Cardiac septum (tissue), 1 donor: ENCODE results near the gene ZBTB24. TPM values are rescaled to one million over a fixed set of nuclear protein-coding genes. Genes with fewer than 3 reads are reported as not detected.

Experiments
- DNase-seq: peaks from one replicate; pipeline ENCODE4 v3.0.0-alpha.2; 2020; ENCODE audit warnings: low spot score
- intact Hi-C: fragments of 100-400 bp; cut with DNase I; formaldehyde crosslinking; loops from one replicate; pipeline ENCODE4 v1.14.0; 2022
- total RNA-seq: library from RNA; stranded (reverse); fragmentation: NEBNext Ultra II Directional; extraction: Animal tissue kit (Norgen Biotek cat#: 25700); gene quantifications from one replicate; pipeline ENCODE4 v1.2.1, GENCODE V29; 2021
- donor health status: DM: no; HTN: no; CAD: no.

The ZBTB24 gene
- total RNA-seq, 1 donor from 2014 or later, result 3.0 TPM

GRCh38 chr6:109506314-109506713, 23.3 kb upstream of the ZBTB24 start:
- DNase-seq, result no peak
- intact Hi-C loops, result no loop called here

GRCh38 chr6:109503327-109504224, 20.6 kb upstream of the ZBTB24 start:
- DNase-seq, result no peak
- intact Hi-C loops, result no loop called here

- DNase-seq, result no peak
- intact Hi-C loops, result no loop called here
Measured at GRCh38 chr6:109498936-109499335, 15.9 kb upstream of the ZBTB24 start.

DNA sequence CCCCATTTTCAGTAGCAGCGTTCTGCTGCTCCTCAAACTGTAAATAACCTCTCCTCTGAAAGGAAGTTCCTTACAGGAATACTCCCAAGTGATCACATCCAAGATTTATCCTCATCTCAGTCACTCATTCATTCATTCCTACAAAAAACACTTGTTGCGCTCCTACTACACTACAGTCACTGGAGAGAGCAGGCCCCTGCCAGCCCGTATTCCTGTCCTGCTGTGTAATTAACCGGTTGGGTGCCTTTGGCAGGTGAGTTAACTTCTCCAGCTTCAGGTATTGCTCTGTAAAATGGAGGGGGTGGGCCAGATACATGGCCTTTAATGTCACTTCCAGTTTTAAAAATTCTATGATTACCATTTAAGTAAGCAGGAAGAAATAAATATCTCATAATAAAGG, 15.0 kb upstream of the ZBTB24 start:
- DNase-seq, result no peak
- intact Hi-C loops, result no loop called here

DNA sequence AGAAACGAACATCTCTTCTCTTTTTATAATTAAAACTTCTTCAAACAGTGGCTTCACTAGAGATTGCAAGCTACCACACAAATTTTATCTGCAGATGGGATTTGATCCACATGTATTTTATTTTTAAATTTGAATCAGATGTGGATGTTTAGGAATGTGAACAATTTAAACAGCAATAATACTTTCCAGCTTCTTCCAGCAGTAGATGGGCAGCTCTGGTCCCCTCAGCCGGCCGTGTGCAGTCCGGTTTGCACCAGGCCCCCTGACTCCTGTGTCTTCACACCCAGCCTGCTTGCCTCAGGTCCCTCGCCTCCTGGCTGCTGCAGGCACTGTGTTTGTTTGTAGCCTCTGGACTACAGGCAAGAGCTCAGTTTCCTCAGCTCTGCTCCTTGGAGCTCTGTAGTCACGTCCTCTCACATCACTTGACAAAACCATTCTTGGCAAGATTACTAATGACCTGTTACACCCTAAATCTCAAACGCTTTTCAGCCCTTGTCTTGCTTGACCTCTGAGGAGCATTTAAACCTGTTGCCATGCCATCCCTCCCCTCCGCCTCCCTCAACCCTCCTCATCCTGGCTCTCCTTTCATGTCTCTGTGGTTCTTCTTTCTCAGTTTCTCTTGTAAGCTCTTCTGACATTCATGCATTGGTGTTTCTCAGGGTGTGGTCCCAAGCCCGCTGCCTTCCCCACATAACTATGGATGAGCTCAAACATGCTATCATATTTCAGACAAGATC, 13.2 kb upstream of the ZBTB24 start:
- intact Hi-C loops, result no loop called here
- DNase-seq, result no peak

- no peak for DNase-seq
Measured at GRCh38 chr6:109493865-109494264, 10.8 kb upstream of the ZBTB24 start.

GRCh38 chr6:109491207-109491938, 8.4 kb upstream of the ZBTB24 start:
- DNase-seq, result no peak
- intact Hi-C loops, result no loop called here

More at GRCh38 chr6:109493865-109494264, 10.8 kb upstream of the ZBTB24 start:
- intact Hi-C loops, result no loop called here

DNA sequence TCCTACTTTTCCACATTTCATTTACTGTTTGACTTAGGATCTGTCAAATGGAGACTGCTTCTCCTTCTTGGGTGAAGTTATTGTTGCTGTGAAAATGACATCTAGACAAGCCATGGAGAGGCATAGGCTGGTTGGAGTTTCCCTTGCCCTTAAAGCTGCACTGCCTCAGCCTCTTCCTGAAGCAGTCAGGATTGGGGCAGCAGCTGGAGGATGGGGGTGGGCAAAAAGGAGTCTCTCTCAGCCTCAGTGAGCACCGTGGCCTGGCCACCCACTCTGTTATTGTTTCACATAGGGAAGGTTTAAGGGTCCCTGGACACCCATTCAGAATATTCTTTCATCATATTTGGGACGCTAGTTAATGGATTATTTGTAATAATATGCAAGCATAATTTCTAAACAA, 7.7 kb upstream of the ZBTB24 start:
- intact Hi-C loops, result no loop called here
- DNase-seq, result no peak

DNA sequence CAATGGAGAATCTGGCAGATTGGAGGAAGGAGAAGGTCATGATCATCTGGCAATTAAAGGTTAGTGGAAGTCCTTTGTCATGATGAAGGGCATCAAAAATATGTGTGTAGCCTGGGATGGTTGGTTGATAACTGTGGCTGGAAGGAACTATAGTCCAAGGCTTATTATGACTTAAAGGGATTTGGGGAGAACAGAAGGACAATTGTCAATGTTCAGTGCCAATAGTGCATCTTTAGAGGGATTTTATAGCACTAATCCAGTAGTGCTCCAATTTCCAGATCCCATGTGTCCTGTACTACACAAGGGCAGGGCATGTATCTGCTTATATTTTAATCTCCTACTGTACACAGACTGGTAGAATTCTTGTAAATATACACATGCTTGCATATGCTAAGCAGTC, 5.0 kb upstream of the ZBTB24 start:
- DNase-seq, result no peak
- intact Hi-C loops, result no loop called here

DNA sequence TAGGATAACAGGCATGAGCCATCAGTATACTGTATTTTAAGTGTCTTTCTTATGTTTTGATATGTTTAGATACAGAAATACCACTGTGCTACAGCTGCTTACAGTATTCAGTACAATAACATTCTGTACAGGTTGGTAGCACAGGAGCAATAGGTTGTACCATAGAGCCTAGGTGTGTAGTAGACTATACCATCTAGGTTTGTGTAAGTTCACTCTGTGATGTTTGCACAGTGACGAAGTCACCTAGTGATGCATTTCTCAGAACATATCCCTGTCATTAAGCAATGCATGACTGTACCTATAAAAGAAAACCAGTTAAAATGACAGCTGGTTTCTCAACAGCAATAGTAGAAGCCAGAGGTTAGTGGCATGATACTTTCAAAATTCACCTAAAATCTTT, 3.0 kb upstream of the ZBTB24 start:
- intact Hi-C loops, result no loop called here
- DNase-seq, result no peak

- no peak for DNase-seq
- intact Hi-C loops, result no loop called here
Measured at GRCh38 chr6:109485266-109485935, 2.4 kb upstream of the ZBTB24 start.

DNA sequence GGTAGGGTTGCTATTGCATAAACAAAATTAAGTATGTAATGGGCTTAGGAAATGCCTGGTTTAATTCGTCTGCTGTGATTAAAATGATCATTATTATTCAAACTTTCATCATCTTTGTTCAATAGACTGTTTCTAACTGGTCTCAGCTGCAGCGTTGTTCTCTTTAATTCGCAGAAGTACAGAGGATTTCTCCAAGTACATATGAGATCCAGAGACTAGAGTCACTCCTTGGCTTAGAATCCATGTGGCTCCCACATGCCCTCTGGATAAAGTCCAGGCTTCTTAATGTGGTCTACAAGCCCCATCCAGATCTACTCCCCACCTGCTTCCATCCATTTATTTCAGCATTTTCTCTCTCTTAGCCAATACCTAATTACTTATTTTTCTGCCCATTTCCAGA, 1.1 kb upstream of the ZBTB24 start:
- intact Hi-C loops, result loop anchor here (5.0 kb wide), 1 partner anchor 42 kb away; the partner anchor contains the start of genes PPIL6 and SMPD2
- no peak for DNase-seq

DNA sequence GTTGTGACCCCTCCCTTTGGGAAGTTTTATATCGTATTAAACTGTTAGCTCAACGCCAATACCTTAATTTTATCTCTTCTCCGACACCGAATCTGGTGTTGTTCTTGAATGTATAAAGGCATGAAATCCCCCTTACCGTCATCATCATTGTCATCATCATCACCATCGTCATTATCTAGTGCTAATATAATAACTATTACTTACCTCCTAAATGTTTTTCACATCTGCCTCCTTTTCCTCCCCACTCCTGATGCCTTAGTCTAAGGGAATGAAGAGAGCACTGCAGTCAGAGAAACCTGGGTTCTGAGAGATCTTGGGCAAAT, 677 bp upstream of the ZBTB24 start:
- intact Hi-C loops, result loop anchor here (5.0 kb wide), 1 partner anchor 41 kb away; the partner anchor contains the start of genes PPIL6 and SMPD2
- no peak for DNase-seq

- intact Hi-C loops, result loop anchor here (5.0 kb wide), 1 partner anchor 39 kb away; the partner anchor contains the start of genes PPIL6 and SMPD2
Measured at GRCh38 chr6:109480993-109481480, 2.0 kb downstream of the ZBTB24 start.

DNA sequence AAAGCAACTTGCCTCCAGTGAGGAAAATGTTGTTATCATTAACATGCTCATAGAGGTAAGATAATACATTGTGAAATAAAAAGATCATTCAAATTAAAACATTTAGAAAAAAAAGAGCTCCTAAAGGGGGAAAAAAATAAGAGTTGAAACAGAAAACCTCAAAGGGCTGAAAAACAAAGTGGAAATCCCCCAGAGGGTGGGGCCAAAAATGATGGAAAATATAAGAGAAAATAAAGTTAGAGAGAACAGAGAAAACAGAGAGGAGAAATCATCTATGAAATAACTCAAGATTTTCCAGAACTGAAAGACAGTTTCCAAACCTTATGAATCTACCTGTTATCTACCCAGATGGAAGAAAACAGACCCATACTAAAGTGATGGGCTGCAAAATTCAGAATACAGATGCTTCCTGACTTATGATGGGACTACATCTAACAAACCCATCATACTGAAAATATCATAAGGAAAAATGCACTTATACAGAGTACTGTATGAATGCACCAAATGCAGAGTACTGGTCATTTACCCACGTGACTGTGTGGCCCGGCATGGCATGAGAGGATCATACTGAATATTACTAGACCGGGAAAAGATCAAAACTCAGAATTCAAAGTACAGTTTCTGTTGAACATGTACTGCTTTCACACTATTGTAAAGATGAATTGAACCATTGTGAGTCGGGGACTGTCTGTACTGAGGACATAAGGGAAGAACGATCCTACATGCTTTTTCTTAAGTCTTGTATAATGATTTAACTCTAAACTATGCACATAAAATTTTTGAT, 4.0 kb downstream of the ZBTB24 start:
- intact Hi-C loops, result no loop called here
- DNase-seq, result no peak

More at GRCh38 chr6:109480993-109481480, 2.0 kb downstream of the ZBTB24 start:
- DNase-seq, result no peak

GRCh38 chr6:109478222-109478805, 4.7 kb downstream of the ZBTB24 start:
- intact Hi-C loops, result no loop called here
- no peak for DNase-seq

DNA sequence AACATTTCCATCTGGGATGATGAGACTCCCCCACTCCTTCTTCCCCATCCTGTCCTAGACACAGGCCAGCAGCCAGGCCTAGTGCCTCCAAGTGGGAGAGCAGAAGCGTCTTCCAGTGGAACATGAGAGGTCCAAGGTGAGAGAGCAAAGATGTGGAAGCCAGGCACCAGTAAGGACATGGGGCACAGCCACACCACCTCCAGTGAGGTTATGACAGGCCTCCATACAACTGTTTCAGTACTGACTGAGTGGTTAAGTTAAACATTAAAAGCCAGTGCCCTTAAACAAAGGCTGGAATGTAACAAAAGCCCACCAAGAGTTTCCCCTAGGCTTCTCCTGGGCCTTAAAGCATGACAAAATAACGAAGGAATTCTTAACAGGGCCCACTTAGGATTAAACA, 5.3 kb downstream of the ZBTB24 start:
- DNase-seq, result no peak
- intact Hi-C loops, result no loop called here

DNA sequence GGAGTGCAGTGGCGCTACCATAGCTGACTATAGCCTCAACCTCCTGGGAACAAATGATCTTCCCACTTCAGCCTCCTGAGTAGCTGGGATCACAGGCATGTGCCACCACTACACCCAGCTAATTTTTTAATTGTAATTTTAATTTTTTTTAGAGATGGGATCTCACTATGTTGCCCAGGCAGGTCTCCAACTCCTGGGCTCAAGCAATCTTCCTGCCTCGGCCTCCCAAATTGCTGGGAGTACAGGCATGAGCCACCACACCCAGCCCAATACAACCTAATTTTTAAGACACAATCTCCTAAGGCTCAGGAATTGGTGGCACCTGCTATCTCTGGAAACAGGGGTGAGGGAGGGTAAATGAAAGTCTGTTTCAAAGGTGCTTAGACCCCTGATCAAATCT, 5.8 kb downstream of the ZBTB24 start:
- intact Hi-C loops, result no loop called here
- no peak for DNase-seq
